ENCODE data around the gene TMPRSS13. TPM values are rescaled to one million over a fixed set of nuclear protein-coding genes. Genes with fewer than 3 reads are reported as not detected.

Gene TMPRSS13
- total RNA-seq, 4 donors from 2014 or later: 11.1 to 31.7 (median 21.0) TPM

GRCh38 chr11:117883063-117883462 lies 46.1 kb downstream of the TMPRSS13 start:
- Histone ChIP-seq H3K36me3 (no peaks in the 10 kb centered on the region), H3K4me1 (peaks cover 6 to 35% (median 14%) of the 10 kb centered on the region in 3 donors), H3K27ac (no peak overlapping the region), H3K4me3 (no peak overlapping the region), H3K27me3 (peaks cover 0 to 41% (median 0%) of the 10 kb centered on the region in 4 donors), H3K9me3 (no peaks in the 10 kb centered on the region)
- WGBS, 2 donors: 69 to 72% methylated on average over 3 of the region's 3 CpGs
- TF ChIP-seq CTCF (IDR thresholded peaks at IDR 0.05): no peak
- TF ChIP-seq POLR2A (IDR thresholded peaks at IDR 0.05): no peak
- DNase-seq: no peak
- intact Hi-C loops (cut with DNase I): no loop called here

- no peak for TF ChIP-seq POLR2A (IDR thresholded peaks at IDR 0.05)
- TF ChIP-seq CTCF (IDR thresholded peaks at IDR 0.05): no peak
- H3K27me3 ChIP-seq: peaks cover 0 to 48% (median 0%) of the 10 kb centered on the region in 4 donors
- WGBS, 2 donors: 14 to 38% methylated on average over 11 of the region's 11 CpGs
- H3K4me3 ChIP-seq: no peak overlapping the region
- H3K4me1 ChIP-seq: peaks cover 6 to 36% (median 14%) of the 10 kb centered on the region in 3 donors
- no peaks in the 10 kb centered on the region for H3K36me3 ChIP-seq
- intact Hi-C loops (cut with DNase I): no loop called here
- DNase-seq: no peak
- H3K27ac ChIP-seq: no peak overlapping the region
- H3K9me3 ChIP-seq: no peaks in the 10 kb centered on the region
Measured at GRCh38 chr11:117882311-117882905, 46.8 kb downstream of the TMPRSS13 start.

- H3K4me3 ChIP-seq: no peak overlapping the region
- no peak for DNase-seq
- whole genome bisulfite sequencing, 2 donors: 84 to 92% methylated on average over 5 of the region's 5 CpGs
- no peaks in the 10 kb centered on the region for H3K36me3 ChIP-seq
- intact Hi-C loops (cut with DNase I): no loop called here
- no peaks in the 10 kb centered on the region for H3K9me3 ChIP-seq
- no peak overlapping the region for H3K27ac ChIP-seq
- H3K27me3 ChIP-seq: peaks cover 0 to 60% (median 5%) of the 10 kb centered on the region in 4 donors
- peaks cover 15 to 45% (median 23%) of the 10 kb centered on the region in 3 donors for H3K4me1 ChIP-seq
- no peak for TF ChIP-seq POLR2A (IDR thresholded peaks at IDR 0.05)
- no peak for TF ChIP-seq CTCF (IDR thresholded peaks at IDR 0.05)
Measured at GRCh38 chr11:117881217-117881616, 48.0 kb downstream of the TMPRSS13 start.

GRCh38 chr11:117879516-117880480 lies 49.4 kb downstream of the TMPRSS13 start:
- Histone ChIP-seq H3K36me3 (no peaks in the 10 kb centered on the region), H3K27me3 (peaks cover 5 to 74% (median 11%) of the 10 kb centered on the region in 4 donors), H3K27ac (no peak overlapping the region), H3K4me3 (no peak overlapping the region), H3K4me1 (peaks cover 22 to 47% (median 31%) of the 10 kb centered on the region in 3 donors), H3K9me3 (no peaks in the 10 kb centered on the region)
- 82 to 87% methylated on average over 8 to 10 of the region's 11 CpGs for WGBS, 2 donors
- intact Hi-C loops (cut with DNase I): no loop called here
- no peak for DNase-seq
- TF ChIP-seq POLR2A (IDR thresholded peaks at IDR 0.05) (no peak), CTCF (IDR thresholded peaks at IDR 0.05) (no peak)

All from esophagus squamous epithelium (tissue), 5 donors.